SK-N-SH treated with all-trans-retinoic acid at 6 μM for 48 hours (cell line): ENCODE results near the gene NYAP1.

Experiments used
- ATAC-seq: fragments of 200-7000 bp; cut with Tn5 transposase; 3 replicates; pipeline ENCODE4 v1.9.1; 2020; ENCODE audit warnings: mild to moderate bottlenecking, moderate library complexity
- ARNTL ChIP-seq: fragments of 450-650 bp; formaldehyde crosslinking; IDR thresholded peaks from 2 replicates; pipeline ENCODE4 v1.5.0; 2020; ENCODE audit warnings: low read depth, mild to moderate bottlenecking, moderate library complexity, borderline replicate concordance
- BACH2 ChIP-seq: fragments of 250-450 bp; sonication (Bioruptor Pico); IDR thresholded peaks from 2 replicates; pipeline ENCODE4 v1.9.0; 2021; ENCODE audit warnings: mild to moderate bottlenecking, borderline replicate concordance
- CREB5 ChIP-seq: fragments of 250-450 bp; sonication (Bioruptor Pico); IDR thresholded peaks from 2 replicates; pipeline ENCODE4 v1.5.1; 2020; ENCODE audit warnings: low read depth, mild to moderate bottlenecking, moderate library complexity
- CSRNP3 ChIP-seq: fragments of 250-450 bp; sonication (Bioruptor Pico); IDR thresholded peaks from 2 replicates; pipeline ENCODE4 v1.5.1; 2021; ENCODE audit warnings: mild to moderate bottlenecking, moderate library complexity
- ESRRG ChIP-seq: fragments of 250-450 bp; sonication (Bioruptor Pico); IDR thresholded peaks from 2 replicates; pipeline ENCODE4 v1.6.1; 2021; ENCODE audit warnings: mild to moderate bottlenecking
- GLIS3 ChIP-seq: fragments of 250-450 bp; sonication (Bioruptor Pico); IDR thresholded peaks from 2 replicates; pipeline ENCODE4 v1.5.0; 2020; ENCODE audit warnings: mild to moderate bottlenecking, moderate library complexity
- ISL1 ChIP-seq: fragments of 250-450 bp; sonication (Bioruptor Pico); IDR thresholded peaks from 2 replicates; pipeline ENCODE4 v2.1.2; 2022; ENCODE audit warnings: mild to moderate bottlenecking, moderate library complexity
- OSR1 ChIP-seq: fragments of 250-450 bp; sonication (Bioruptor Pico); IDR thresholded peaks from 2 replicates; pipeline ENCODE4 v1.8.0; 2022; ENCODE audit warnings: moderate library complexity, mild to moderate bottlenecking, inconsistent platforms
- PATZ1 ChIP-seq: fragments of 250-450 bp; sonication (Bioruptor Pico); IDR thresholded peaks from 2 replicates; pipeline ENCODE4 v1.8.0; 2020; ENCODE audit warnings: mild to moderate bottlenecking, moderate library complexity, borderline replicate concordance
- POU6F1 ChIP-seq: fragments of 250-450 bp; sonication (Bioruptor Pico); IDR thresholded peaks from 2 replicates; pipeline ENCODE4 v1.8.0; 2021; ENCODE audit warnings: low read depth, mild to moderate bottlenecking, moderate library complexity, borderline replicate concordance
- PPARA ChIP-seq: fragments of 250-450 bp; sonication (Bioruptor Pico); IDR thresholded peaks from 2 replicates; pipeline ENCODE4 v1.5.0; 2020; ENCODE audit warnings: mild to moderate bottlenecking, borderline replicate concordance
- RARB ChIP-seq: fragments of 250-450 bp; sonication (Bioruptor Pico); IDR thresholded peaks from 2 replicates; pipeline ENCODE4 v1.8.0; 2021; ENCODE audit warnings: mild to moderate bottlenecking, moderate library complexity
- SNAI2 ChIP-seq: fragments of 250-450 bp; sonication (Bioruptor Pico); IDR thresholded peaks from 2 replicates; pipeline ENCODE4 v1.5.0; 2020; ENCODE audit warnings: mild to moderate bottlenecking, moderate library complexity
- TCF4 ChIP-seq: fragments of 250-450 bp; sonication (Bioruptor Pico); IDR thresholded peaks from 2 replicates; pipeline ENCODE4 v1.8.0; 2021; ENCODE audit warnings: mild to moderate bottlenecking, moderate library complexity, borderline replicate concordance
- TOX ChIP-seq: fragments of 250-450 bp; sonication (Bioruptor Pico); IDR thresholded peaks from 2 replicates; pipeline ENCODE4 v1.8.0; 2021; ENCODE audit warnings: mild to moderate bottlenecking, moderate library complexity, borderline replicate concordance
- TSHZ2 ChIP-seq: fragments of 250-450 bp; sonication (Bioruptor Pico); IDR thresholded peaks from 2 replicates; pipeline ENCODE4 v1.5.0; 2020; ENCODE audit warnings: mild to moderate bottlenecking, moderate library complexity
- ZC3H10 ChIP-seq: fragments of 250-450 bp; sonication (Bioruptor Pico); IDR thresholded peaks from 2 replicates; pipeline ENCODE4 v1.5.1; 2021; ENCODE audit warnings: mild to moderate bottlenecking, moderate library complexity
- ZFP3 ChIP-seq: fragments of 250-450 bp; sonication (Bioruptor Pico); IDR thresholded peaks from 2 replicates; pipeline ENCODE4 v1.5.0; 2020; ENCODE audit warnings: mild to moderate bottlenecking, moderate library complexity
- ZNF565 ChIP-seq: fragments of 450-650 bp; formaldehyde crosslinking; conservative IDR thresholded peaks from 2 replicates; pipeline ENCODE4 v1.5.0; 2020; ENCODE audit warnings: low read depth, mild to moderate bottlenecking, moderate library complexity
- ZNF8 ChIP-seq: fragments of 450-650 bp; formaldehyde crosslinking; IDR thresholded peaks from 2 replicates; pipeline ENCODE4 v1.5.0; 2020; ENCODE audit warnings: mild to moderate bottlenecking, moderate library complexity

The NYAP1 gene

GRCh38 chr7:100538348-100538653 is 54.6 kb downstream of the NYAP1 start:
- TF ChIP-seq BACH2 (CRISPR knock-in tag) (no peak), POU6F1 (no peak), TOX (no peak), ZNF565 (CRISPR knock-in tag) (no peak), TSHZ2 (no peak), TCF4 (CRISPR knock-in tag) (no peak), PPARA (CRISPR knock-in tag) (no peak), GLIS3 (CRISPR knock-in tag) (no peak), CSRNP3 (CRISPR knock-in tag) (no peak), ZFP3 (CRISPR knock-in tag) (no peak), CREB5 (CRISPR knock-in tag) (no peak), SNAI2 (CRISPR knock-in tag) (no peak), ESRRG (no peak), RARB (CRISPR knock-in tag) (no peak), ZC3H10 (CRISPR knock-in tag) (no peak), ZNF8 (no peak), OSR1 (CRISPR knock-in tag) (no peak), ISL1 (CRISPR knock-in tag) (no peak), PATZ1 (CRISPR knock-in tag) (no peak)
- TF ChIP-seq, all 23 proteins: peak for 0
- no peak; the same call in 2 of the 3 replicates for ATAC-seq

GRCh38 chr7:100538654-100539435 is 55.1 kb downstream of the NYAP1 start, which contains the start of gene AGFG2:
TSS of gene AGFG2 (plus strand) at chr7:100539203. CDS start at chr7:100539347, 144 bp downstream.
- TF ChIP-seq ARNTL (CRISPR knock-in tag), result no peak
- TF ChIP-seq POU6F1, result peak; percentile 72; the same call in 1 of the 2 replicates
- no peak for TF ChIP-seq BACH2 (CRISPR knock-in tag)
- no peak for TF ChIP-seq ZC3H10 (CRISPR knock-in tag)
- no peak for TF ChIP-seq TOX
- TF ChIP-seq, all 23 proteins: peak for 1
- ATAC-seq, result peak; percentile 99
